NCI-H446 (cell line): ENCODE measurements around the gene FIBIN.
"Not testable (repeated sequence)": the region's sequence is repeated elsewhere in the genome, so short reads cannot be mapped to it uniquely, and the experiment has no call there.

Experiments used
- DNase-seq, 2 experiments: peaks; one replicate each; lab custom pipeline; 2025; lab: John Stamatoyannopoulos, UW

The FIBIN gene

GRCh38 chr11:26993965-26994457 lies at the start of gene FIBIN:
Gene FIBIN (plus strand): TSS chr11:26994112. CDS start chr11:26994527, 415 bp downstream.
- peak in 1 of 2 experiments; percentile 42 for DNase-seq

- peak in 1 of 2 experiments; percentile 50 for DNase-seq
Measured at GRCh38 chr11:26944866-26945664, 48.8 kb upstream of the FIBIN start.

GRCh38 chr11:26946257-26946716 lies 47.6 kb upstream of the FIBIN start:
- no peak for DNase-seq

GRCh38 chr11:26947379-26947844 lies 46.5 kb upstream of the FIBIN start:
- DNase-seq = no peak

- no peak for DNase-seq
Measured at GRCh38 chr11:26947904-26948639, 45.8 kb upstream of the FIBIN start.

- no peak for DNase-seq
Measured at GRCh38 chr11:26948881-26949280, 45.0 kb upstream of the FIBIN start.

GRCh38 chr11:26949846-26950245 lies 44.1 kb upstream of the FIBIN start:
- no peak for DNase-seq

DNA sequence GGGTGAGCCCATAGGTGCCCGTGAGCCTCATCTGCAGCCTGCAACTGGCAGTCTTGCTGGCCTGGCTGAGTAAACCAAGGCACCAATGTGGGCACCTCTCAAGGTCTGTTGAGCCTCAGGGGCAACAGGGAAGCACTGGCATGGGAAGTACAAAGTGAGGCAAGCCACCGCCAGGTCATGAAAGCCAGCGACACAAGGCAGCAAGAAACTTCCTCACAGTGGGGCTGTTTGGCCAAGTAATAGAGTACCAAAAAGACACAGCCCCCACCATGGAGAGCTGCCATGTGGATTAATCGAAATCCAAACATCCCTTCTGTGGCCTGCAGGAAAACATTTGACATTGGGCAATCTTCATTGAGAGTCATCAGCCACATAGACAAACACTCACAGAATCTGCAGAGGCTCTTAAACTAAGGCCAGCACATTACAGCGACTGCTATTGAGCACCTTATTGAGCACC lies 43.6 kb upstream of the FIBIN start:
- no peak for DNase-seq

DNA sequence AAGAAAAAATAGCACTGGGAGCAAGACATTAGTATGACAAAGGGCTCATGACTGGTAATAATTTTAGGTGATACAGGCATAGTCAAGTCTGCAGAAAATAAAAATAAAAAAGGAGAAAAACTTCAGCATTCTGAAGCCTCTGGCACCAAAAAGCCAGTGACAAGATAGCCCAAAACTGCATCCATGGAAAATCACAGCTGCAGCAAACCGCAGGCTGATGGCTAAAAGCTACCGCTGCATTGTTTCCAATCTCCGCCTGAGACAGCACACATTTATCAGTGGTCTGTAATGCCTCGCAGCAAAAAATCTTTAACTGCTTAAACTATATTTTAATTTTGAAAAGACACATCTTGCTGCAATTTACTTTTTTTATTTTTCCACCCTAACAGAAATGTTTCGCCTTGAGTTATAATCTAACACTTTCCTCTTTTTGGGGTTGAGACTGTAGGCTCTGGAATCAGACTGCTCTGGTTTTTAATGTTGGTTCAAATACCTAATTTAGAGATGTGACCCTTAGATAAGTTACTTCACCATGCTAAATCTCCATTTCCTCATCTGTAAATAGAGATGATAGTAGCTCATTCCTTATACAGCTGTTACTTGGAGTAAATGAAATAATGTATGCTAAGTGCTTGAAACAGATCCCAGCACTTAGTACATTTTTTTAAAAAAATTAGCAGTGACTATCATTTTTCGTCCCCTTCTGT lies 42.0 kb upstream of the FIBIN start:
- DNase-seq = no peak

GRCh38 chr11:26953770-26954392 lies 40.0 kb upstream of the FIBIN start:
- peak in 1 of 2 experiments; percentile 48 for DNase-seq

GRCh38 chr11:26958005-26958701 lies 35.8 kb upstream of the FIBIN start:
- no peak for DNase-seq

GRCh38 chr11:26958702-26959049 lies 35.2 kb upstream of the FIBIN start:
- no peak for DNase-seq

- DNase-seq = no peak
Measured at GRCh38 chr11:26960281-26960680, 33.6 kb upstream of the FIBIN start.

DNA sequence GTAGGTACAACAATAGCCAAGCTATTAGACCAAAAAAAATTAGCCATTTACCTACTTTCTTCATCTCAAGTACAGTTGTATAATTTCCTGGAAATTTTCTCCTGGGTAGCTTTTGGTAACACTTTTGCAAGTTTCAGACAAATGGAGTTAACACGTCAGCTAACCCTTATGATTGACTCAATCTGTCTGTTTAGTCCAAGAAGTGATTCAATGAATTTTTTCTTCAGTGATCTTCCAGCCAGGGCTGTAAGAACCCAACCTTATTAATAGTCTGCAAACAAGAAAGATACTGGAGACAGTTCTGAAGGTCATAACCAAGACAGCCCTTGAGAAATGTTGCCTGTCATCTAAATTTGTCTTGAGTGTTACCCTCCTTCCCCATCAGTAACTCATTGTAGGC lies 30.1 kb upstream of the FIBIN start:
- no peak for DNase-seq

GRCh38 chr11:26964339-26964738 lies 29.6 kb upstream of the FIBIN start:
- DNase-seq = no peak

GRCh38 chr11:26964847-26965485 lies 28.9 kb upstream of the FIBIN start:
- not testable (repeated sequence) for DNase-seq

DNA sequence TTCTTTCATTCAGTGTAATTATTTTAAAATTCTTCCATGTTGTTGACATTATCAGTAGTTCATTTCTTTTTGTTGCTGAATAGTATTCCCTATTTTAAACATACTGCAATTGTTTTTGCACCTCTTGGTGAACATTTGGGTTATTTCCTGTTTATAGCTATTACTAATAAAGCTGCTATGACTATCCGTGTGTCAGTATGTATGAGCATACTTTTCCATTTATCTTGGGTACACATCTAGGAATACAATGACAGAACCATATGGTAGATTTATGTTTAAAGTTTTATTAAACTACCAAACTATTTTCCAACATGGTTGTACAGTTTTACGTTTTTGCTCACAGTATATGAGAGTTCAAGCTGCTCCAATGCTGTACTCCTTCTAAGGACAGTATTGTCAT lies 22.0 kb upstream of the FIBIN start:
- no peak for DNase-seq

GRCh38 chr11:26974069-26974783 lies 19.7 kb upstream of the FIBIN start:
- DNase-seq = no peak

GRCh38 chr11:26974996-26975395 lies 18.9 kb upstream of the FIBIN start:
- DNase-seq = no peak

DNA sequence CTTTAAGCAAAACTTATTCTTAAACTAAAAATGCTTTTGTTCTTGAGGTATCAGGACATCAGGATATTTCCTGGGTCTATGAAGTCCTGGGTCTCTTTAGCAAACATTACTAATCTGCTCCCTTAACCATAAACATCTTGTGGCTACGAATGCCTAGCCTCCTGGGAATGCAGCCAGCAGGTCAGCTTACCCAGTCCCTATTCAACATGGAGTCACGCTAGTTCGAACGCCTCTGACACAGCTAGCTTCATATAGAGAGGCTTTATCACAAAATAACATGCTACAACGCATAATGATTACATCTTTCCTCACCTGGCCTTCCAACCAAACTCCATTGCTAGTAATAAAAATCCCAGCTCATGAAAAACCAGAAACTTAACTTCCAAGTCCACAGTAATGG lies 17.5 kb upstream of the FIBIN start:
- no peak for DNase-seq
